PC-9 (cell line): ENCODE results near the gene TMPRSS5.

Experiments
- CTCF ChIP-seq: fragments of 200-600 bp; sonication (generic); conservative IDR thresholded peaks from 2 replicates; pipeline ENCODE4 v1.6.1; 2017; ENCODE audit warnings: mixed run types, antibody characterized with exemption, mild to moderate bottlenecking, moderate library complexity
- EZH2 ChIP-seq: fragments of 200-600 bp; sonication (generic); IDR thresholded peaks from 2 replicates; pipeline ENCODE4 v1.8.0; 2017; ENCODE audit warnings: antibody characterized with exemption, low read depth

DNA sequence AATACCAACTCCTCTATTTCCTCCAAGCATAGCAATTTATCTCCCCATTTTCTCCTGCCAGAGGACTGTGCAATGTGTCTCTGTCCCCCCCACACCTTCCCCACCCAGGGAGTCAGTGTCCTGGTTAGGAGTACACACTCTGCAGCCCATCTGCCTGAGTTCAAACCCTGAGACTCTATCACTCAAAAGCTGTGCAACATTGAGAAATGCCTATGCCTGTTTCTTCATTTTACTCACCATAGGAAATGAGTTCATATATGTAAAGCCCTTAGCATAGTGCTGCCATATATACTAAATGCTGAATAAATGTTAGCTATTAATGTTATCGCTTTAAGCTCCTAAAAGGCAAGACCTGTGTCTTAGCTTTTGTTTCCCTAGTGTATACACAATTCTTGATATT is 64.0 kb downstream of the TMPRSS5 start:
- TF ChIP-seq CTCF = no peak
- no peak for TF ChIP-seq EZH2
